HG03520 (cell line): ENCODE data around the gene CSTF2T.

Experiments used
- ATAC-seq: cut with Tn5 transposase; IDR thresholded peaks from one replicate; pipeline ENCODE4 v1.9.1; 2021; ENCODE audit warnings: mild to moderate bottlenecking, moderate library complexity; ENCODE audit not compliant: unreplicated experiment

The CSTF2T gene, protein sequence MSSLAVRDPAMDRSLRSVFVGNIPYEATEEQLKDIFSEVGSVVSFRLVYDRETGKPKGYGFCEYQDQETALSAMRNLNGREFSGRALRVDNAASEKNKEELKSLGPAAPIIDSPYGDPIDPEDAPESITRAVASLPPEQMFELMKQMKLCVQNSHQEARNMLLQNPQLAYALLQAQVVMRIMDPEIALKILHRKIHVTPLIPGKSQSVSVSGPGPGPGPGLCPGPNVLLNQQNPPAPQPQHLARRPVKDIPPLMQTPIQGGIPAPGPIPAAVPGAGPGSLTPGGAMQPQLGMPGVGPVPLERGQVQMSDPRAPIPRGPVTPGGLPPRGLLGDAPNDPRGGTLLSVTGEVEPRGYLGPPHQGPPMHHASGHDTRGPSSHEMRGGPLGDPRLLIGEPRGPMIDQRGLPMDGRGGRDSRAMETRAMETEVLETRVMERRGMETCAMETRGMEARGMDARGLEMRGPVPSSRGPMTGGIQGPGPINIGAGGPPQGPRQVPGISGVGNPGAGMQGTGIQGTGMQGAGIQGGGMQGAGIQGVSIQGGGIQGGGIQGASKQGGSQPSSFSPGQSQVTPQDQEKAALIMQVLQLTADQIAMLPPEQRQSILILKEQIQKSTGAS

DNA sequence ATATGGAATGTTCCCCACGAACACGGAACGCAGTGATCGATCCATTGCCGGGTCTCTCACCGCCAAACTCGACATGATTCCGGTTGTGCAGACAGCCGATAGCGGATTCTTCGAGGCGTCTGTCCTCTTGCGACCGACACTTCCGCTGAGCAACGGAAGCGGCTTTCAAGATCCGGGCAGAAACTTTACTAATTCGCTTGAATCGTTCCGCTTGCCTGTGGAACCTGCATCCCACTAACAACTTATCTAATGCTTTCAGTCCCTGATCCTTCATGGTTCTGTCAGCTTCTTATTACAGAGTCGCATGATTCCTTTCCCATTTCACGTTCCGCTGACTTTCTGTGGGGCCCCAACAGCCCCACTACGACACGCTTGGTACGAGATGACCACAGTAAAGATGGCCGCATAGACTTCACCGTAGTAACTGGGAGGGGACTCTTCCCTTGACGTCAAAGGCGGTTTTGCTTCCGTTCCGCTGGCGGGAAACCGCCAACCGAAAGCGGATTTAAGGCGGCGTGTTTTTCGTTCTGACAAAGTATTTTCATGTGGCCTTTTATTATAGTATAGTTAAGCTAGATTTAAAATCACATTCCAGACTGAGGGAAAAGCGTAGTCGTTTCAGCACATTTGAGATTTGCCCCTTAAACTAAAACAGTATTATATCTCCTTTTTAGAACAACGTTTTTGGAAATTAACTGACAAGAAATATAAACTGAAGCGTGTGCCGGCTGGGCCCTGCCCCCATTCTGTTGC is at the start of gene CSTF2T:
Gene CSTF2T, minus strand, starts transcription at position 121 of the 753 bp plus-strand sequence. Its CDS starts 46 bp downstream, at position 75.
- ATAC-seq = peak; percentile 91

DNA sequence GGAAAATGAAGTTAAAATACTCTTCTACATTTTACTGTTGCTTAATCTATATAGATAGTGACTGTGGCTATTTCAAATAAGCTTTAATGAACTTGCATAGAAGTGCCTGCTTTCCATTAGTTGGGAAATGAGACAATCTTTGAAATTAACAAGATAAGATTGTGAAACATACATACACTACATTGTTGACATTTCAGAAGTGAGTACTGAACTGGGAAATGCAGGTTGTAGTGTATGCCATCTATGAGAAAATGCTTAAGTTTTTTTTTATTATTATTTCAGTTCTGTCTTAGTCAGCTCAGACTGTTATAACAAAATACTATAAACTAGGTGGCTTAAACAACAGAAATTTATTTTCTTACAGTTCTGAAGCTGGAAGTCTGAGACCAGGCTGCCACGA is 49.6 kb upstream of the CSTF2T start:
- ATAC-seq = no peak

DNA sequence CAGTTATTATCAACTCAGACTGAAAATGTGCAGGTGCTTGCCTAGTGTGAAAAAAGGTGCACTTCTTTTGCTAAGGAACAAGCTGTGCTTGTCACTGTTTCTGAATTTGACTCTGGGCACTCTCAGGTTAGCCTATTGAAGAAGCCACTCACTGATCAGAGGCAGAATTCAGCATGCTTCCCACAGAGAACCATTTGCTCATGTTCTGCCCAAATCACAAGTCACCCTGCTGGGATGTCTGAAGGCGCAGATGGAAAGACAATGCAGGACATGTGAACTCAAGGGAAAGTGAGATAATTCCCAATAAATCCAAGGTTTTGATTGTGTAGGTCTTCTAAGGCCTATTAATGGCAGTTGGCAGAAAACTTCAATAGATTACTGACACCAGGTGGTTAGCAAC is 47.8 kb upstream of the CSTF2T start:
- no peak for ATAC-seq

DNA sequence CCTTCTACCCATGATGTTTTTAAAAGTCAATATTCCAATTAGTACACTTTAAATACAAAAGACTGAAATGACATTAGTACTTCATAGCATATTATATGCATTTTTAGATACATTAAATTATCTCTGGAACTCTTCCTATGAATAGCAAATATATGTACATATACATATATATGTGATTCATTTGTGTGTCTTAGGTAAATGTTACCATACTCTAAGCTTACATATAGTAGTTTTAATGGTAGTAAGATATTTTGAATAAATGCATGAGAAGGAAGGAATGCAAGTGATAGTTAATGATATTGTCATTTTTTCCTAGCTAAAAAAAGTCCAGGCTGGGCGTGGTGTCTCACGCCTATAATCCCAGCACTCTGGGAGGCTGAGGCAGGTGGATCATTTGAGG is 46.0 kb upstream of the CSTF2T start:
- ATAC-seq = no peak

DNA sequence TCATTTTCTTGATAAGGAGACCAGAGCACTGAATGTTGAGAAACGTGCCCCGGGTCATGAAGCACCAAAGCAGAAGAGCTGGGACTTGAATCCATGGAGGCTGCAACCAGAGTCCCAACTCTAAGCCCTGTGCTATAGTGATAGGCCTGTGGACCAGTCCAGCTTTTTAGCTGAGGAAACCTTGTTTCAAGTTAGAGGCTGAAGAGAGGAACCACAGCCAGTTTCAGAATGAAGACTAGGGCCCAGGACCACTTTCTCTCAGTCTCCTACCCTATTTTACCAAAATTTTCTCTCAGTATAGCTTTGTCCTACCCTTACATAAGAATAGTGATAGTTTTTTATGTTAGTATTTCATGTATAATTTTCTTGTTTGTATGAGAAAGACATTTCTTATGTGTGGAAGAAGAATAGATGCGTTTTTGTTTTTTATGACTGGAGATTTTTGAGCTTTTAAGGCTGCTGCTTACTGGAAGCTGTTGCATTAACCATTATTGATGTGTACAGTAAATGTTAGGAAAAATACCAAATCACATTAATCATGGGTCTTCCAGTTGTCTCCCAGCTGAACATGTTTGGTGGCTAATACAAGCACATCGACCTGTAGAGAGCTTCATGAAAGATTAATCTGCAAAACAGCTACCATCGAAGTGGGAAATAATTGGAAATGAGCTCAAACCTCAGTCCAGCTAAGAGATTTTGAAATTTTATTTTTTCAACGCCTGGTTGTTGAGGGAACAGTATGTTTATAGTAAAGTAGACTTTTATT is 45.0 kb upstream of the CSTF2T start:
- ATAC-seq = peak; percentile 61

DNA sequence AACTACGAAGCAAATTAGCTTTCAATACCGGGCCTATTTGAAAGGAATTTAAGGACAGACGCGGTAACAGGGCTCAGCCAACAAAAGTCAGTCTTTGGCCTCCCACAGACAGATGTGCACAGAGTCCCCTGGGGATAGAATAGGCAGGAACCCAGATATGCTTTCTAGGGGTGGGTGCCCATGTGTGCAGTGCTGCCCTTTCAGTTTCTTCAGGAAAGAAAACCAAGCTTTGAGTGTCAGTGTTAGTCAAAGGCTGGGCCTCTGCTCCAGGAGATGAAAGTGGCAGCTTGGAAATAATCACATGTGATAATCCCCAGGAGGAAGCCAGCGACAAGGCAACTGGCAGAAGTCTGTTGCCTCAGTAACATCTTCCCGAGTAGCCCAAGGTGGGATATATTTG is 43.8 kb upstream of the CSTF2T start:
- peak; percentile 71 for ATAC-seq

DNA sequence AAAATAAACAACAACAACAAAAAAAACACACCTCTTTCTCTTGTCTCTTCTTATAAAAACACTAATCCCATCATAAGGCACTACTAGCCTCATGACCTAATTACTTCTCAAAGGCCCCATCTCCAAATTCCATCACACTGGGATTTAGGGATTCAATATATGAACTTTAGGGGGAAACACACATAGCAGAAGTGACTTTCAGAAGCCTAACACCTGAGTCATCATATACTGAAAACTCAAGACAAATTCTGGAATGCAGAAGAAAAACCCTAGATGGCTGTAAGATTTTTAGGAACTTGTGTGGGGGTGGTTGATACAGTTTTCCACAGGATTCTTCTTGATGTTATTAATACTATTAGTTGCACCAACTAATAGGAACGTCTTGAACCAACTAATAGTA is 33.7 kb upstream of the CSTF2T start:
- no peak for ATAC-seq

DNA sequence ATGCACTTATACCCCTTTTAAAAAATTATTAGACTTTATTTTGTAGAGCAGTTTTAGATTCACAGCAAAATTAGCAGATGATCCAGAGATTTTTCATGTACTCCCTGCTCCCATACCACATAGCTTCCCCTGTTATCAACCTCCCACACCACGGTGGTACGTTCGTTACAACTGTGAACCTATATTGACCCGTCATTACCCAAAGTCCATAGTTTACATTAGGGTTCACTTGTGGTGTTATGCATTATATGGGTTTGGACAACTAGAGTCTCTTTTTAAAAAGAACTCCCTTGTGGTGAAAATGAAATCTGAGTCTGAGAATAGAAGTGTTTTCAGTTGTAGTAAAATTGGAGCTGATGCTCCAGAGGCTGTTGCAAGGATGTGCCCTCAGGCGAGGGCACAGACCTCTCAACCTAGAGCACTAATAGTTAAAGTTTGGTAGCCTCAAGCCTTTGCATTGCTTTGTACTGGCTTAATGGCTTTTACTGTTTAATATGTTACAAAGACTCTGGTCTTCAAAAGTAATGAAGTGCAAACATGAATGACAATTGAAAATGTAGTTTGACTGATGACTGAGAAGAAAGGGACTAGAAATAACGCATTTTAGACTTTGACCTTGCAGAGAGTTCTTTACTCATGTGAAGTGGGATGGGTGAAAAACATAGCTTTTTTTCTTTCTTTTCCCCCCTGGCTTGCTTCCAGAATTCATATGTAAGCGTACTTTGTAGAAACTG is 30.6 kb upstream of the CSTF2T start:
- no peak for ATAC-seq

DNA sequence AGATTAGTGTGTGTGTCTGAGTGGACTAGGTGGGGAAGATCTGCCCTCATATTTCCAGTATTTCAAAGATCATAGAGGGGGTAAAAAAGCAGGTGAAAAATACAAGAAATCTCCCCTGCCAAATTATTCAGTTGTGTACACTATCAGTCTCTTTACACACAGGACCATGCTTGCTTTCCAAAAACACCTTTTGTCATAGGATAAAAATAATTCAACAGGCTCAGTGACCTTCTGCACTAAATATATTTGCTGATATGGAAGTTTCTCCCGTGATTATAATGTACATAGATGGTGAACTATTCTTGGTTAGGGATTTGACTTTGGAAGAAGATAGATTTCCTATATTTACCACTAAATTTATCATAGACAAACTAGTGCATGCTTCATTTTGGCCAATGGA is 24.6 kb upstream of the CSTF2T start:
- ATAC-seq = no peak

DNA sequence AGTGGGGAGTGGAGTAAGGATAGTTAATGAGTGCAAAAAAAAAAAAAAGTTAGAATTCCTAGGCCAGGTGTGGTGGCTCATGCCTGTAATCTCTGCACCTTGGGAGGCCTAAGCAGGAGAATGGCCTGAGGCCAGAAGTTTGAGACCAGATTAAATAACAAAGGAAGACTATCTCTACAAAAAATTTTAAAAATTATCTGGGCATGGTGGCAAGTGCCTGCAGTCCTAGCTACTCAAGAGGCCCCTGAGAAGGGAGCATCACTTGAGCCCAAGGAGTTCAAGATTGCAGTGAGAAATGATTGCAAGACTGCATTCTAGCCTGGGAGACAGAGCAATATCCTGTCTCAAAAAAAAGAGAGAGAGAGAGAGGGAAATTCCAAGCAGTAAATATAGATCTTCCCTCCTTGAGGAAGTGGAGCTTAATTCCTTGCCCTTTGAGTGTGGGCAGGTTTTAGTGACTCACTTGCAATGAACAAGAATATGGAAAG is 19.5 kb upstream of the CSTF2T start:
- ATAC-seq = no peak

DNA sequence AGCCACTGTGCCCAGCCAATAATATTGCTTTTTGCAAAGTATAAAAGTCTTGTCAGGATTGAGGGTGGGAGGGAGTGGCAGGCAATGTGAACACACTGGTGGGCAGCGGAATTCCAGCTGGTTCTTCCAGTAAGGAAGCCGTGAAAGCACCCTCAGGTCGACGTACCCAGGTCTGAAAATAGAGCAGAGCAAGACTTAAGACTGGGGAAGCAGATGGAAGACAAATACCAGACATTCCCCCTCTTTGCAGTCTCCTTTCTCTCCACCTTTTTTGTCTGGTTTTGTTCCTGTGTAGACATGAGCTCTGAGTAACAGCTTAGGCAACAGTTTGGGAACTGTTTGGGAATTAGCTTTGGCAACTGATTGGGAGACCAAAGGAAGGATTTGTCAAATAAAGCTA is 17.6 kb upstream of the CSTF2T start:
- ATAC-seq = no peak

DNA sequence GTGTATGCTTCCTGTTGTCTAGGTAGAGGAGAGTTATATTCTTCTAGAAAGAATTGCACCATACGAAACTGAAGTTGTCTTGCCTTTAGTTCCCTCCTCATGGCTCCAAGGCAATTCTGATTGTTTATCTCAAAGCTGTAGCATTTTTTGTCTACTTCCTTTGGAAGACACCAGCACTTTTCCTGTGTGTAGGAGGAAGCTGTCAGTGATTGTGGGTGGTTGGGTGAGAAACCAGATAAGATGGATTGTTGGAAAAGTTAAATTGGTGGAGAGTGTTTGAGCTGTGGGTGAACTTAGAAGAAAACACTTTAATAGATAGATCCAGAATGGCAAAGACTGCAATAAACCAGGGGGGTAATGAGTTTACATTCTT is 12.1 kb upstream of the CSTF2T start:
- ATAC-seq = no peak

DNA sequence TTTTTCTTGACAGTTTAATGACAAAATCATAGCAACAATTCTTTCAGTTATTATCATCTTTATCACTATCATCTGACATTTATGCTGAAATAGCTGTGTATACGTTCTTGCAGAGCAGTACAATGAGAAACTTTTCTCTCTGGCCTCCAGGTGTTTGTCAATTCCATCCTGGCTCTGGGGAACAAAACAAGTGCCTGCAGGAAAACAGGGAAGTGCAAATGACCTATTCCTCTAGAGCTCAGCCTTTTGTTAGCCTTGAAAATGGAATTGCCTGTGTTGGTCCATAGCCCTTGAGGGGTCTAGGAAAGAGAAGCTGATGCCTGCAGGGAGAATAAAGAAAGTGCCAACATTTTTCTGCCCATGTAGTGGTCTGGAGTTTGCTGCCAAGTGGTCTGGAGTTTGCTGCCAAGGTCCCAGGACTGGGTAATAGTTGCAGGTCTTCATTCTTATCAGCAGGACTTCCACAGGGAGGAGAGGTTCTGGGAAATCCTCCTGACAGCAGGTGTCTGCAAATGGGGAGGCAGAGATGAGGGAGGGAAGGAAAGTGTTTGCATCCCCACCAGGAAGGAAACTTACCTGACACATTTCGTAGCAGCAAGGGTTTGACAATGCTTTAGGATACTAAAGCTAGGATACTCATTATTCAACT is 10.1 kb upstream of the CSTF2T start:
- no peak for ATAC-seq

DNA sequence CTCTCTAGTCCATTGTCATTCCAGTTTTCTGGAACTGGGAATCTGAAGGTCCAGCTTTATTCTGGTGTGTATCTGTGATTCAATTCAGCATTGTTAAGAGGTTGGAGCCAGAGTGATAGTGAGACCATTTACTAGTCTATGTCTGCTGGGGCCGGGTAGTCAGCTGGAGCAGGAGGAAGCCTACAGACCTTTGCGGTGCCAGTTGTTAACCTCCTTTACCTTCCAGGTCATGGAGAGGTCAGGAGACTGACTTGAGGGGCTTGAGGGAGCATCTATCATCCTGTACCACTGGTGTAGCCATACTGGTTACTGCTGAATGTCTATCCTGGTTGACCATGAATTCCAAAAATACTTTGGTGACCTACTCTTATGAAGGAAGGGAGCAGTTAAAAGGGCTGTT is 9.2 kb upstream of the CSTF2T start:
- ATAC-seq = no peak

DNA sequence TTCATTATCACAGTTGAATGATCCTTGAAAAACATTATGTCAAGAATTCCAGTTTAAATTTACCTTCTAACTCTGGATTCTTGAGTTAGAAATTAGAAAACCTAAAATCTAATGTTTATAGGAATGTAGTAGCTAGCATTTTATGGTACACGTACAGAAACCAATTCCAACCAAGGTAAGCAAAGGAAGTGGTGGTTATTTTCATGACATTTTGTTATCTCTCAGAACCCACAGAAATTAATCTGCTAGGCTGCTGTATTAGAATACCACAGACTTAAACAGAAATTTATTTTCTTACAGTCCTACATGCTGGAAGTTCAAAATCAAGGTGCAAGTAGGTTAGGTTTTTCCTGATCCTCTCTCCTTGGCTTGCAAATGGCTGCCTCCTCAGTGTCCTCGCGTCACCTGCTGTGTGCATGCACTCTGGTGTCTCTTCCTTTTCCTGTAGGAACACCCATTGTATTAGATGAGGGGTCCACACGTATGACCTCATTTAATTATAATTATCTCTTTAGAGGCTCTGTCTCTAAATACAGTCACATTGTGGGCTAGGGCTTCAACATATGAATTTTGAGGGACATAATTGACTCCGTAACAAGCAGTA is 8.5 kb upstream of the CSTF2T start:
- ATAC-seq = no peak

DNA sequence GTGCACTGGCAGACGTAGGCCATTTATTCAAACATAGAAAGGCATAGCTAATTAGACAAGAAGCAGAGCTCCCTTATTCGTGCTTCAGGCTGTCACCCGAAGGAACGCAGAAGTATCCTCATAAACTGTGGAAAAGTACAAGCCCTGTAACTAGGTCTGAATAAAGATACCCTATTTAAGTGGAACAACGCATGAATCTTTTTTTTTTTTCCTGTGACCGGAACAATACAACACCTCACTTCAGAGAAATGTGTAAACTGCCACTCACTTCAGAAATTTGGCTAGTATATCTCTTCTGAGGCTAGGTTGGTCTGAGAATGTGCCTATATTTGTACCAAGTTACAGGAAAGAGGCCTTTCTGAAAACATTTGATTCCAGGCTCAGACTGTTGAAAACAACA is 8.0 kb upstream of the CSTF2T start:
- ATAC-seq = no peak

DNA sequence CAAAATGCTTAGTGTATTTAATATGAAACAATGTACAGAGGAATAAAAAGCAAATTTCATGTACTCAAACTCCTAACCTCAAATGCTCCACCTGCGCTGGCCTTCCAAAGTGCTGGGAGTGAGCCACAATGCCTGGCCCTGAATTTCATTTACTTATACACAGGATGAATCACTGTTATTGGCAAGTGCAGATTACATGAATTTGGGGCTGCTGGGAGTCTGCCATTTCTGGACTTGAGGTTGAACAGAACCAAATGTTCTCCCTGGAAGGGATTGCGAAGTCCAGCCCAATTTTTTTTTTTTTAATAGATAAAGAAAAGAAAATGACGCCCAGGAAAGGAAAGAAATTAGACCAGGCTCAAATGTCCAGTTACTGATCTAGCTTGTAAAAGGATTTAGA is 6.8 kb upstream of the CSTF2T start:
- ATAC-seq = no peak

DNA sequence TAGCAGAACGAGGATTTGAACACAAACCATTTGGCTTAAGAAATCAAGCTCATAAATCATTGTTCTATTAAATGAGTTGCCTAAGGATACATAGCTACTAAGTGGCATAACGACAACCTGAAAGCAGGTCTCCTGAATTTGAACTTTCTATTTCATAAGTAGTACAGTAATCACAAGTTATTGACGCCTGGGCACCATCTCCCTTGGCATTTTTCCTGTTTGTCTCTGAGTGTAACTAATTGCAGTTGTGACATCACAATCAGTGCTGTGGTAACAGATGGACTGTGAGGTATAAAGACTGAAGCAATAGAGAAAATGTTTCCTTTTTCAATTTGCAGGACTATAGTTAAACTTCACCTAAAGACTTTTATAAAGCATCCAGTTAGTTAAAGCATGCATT is 6.4 kb upstream of the CSTF2T start:
- ATAC-seq = no peak

DNA sequence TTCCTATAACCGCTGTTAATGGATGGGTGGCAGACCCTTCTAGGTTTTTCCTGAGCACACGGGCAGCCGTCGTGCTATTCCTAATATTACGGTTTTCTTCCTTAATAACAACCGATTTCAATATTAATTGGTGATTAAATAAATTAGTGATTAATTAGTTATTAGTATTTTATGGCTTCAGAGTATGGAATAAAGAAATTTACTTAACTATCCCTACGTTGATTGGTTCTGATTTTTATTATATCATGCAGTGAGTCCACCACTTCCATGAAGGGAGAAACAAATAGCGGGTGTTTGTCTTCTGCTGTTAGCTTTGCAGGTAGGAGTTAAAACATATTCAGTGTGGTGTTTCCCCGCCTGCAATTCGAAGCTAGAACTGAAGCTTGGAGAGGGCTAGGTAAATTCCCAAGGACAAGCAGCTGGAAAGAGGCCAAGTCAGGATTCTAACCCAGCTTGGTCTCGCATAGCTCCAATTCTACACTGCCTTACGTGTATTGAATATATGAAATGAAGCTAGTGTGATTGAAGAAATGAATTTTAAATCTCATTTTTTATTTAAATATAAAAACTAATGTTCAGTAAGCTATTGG is 928 bp upstream of the CSTF2T start:
- ATAC-seq = no peak
